CD4-positive, alpha-beta T cell treated with Interleukin-17A for 4 hours (primary cell): ENCODE results near the gene SLC9A4.
"Not testable (repeated sequence)": the region's sequence is repeated elsewhere in the genome, so short reads cannot be mapped to it uniquely, and the experiment has no call there.

Experiments
- DNase-seq: peaks from one replicate; pipeline ENCODE4 v3.0.0-alpha.2; 2020; ENCODE audit warnings: mixed read lengths

Gene SLC9A4

DNA sequence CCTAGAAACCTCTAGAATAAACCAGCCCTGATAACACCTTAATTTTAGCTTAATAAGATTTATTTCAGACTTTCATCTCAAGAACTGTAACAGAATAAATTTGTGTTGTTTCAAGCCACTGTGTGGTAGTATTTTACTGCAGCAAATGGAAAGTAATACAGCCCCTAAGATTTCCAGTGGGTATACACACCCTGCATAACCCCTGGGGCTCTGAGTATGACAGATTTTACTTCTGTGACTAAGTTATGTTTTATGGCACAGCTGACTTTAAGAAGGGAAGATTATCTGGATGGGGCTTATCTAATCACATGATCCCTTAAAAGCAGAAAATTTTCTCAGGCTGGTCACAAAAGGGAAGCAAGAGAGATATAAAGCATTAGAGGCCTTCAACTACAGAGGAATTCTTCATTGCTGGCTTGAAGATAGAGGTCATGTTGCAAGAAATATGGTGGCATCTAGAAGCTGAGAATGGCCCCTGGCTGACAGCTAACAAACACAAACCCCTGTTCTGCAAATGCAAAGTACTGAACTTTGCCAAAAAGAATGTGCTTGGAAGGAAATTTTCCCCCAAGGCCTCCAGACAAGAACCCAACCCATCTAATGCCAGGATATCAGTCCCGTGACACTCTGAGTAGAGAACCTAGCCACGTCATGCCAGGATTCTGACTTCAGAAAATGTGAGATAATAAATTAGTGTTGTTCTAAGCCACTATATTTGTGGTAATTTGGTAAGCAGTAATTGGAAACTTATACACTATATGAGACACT lies 78.5 kb downstream of the SLC9A4 start:
- DNase-seq: no peak

DNA sequence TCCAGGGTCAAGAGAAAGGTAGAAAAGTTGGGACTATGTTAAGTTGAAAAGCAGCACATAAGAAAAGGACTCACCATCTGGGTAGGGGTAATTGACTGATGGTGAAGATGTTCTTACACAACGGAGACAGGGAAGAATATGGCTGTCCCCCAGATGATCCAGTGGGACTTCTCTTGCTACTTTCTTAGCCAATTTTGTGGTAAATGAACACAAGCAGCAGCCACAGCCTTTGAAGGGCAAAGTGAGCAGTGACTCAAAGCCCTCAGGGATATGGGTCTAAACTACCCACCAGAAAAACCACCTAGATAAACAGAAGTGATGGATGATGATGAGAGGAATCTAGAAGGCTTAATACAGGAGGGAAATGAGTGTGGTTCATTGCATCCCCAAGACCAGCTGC lies 80.6 kb downstream of the SLC9A4 start:
- DNase-seq: no peak

DNA sequence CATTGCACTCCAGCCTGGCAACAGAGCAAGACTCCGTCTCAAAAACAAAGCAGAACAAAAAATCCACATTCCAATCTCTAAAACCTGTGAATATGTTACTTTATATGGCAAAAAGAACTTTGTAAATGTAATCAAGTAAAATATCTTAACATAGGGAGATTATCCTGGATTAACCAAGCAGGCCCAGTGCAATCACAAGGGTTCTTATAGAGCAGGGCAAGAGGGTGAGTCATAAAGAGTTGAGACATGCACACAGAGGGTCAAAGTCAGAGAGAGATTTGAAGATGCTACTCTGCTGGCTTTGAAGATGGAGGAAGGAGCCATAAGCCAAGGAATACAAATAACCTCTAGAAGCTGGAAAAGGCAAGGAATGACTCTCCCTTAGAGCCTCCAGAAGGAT lies 85.4 kb downstream of the SLC9A4 start:
- DNase-seq: no peak

DNA sequence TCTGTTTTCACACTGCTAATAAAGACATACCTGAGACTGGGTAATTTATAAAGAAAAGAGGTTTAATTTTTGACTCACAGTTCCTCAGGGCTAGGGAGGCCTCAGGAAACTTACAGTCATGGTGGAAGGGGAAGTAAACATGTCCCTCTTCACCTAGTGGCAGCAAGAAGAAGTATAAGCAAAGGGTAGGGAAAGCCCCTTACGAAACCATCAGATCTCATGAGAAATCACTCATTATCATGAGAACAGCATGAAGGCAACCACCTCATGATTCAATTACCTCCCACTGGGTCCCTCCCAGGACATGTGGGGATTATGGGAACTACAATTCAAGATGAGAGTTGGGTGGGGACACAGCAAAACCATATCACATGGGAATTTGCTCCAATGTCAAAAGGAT lies 89.5 kb downstream of the SLC9A4 start:
- DNase-seq: not testable (repeated sequence)

DNA sequence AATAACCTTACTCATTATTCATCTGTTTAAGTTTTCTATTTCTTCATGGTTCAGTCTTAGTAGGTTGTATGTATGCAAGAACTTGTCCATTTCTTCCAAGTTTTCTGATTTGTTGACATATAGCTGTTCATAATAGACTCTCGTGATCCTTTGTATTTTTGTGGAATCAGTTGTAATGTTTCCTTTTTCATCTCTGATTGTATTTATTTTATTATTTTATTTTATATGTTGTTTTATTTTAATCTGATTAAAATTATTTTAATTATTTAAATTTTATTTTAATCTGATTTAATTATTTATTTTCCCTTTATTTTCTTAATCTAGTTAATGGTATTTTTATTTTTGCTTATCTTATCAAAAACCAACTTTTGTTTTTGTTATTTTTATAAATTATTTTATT lies 102.9 kb downstream of the SLC9A4 start:
- no peak for DNase-seq

DNA sequence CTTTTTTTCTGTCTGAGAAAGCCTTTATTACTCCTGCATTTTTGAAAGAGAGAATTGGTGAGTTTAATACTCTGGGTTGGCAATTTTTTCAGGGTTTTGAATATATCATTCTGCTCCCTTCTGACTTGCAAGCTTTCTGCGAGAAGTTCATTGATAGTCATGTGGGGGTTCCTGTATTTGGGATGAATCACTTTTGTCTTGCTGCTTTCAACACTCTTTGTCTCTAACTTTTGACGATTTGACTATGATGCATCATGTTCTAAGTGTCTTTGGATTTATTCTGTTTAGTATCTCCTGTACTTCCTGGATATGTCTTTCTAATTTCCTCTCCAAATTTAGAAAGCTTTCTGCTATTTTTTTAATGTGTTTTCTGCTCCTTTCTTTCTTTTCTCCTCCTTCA lies 105.3 kb downstream of the SLC9A4 start:
- no peak for DNase-seq

DNA sequence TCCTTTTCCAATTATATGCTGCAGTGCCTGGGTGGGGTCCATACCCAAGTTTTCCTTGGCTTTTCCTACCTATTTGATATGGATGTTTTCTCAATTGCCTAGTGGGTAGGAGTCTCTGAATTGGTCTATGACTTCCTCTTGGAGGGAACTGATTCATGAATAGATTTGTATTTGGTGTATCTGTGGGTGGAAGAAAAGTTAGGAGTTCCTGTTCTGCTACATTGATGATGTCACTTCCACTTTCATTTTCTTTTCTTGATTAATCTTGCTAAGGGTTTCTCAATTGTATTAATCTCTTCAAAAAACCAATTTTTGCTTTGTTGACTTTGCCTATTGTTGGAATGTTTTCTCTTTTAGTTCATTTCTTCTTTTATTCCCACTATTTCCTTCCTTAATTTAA lies 108.9 kb downstream of the SLC9A4 start:
- no peak for DNase-seq

DNA sequence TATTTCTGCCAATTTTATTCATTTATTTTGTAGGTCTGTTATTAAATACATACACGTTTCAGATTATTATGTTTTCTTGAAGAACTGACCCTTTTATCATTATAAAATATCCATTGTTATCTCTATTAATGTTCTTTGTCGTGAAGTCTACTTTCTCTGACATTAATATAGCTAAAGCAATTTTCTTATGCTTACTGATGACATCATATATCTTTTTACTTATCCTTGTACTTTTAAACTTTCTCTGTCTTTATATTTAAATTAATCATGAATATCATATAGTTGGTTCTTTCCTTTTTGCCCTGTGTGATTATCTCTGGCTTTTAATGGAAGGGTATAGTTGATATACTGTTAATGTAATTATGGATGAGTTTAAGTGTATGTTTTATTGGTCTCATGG lies 109.8 kb downstream of the SLC9A4 start:
- no peak for DNase-seq
